Neural progenitor cell (in vitro differentiated cells): ENCODE results near the gene KIF26B.

Experiments
- EZH2 ChIP-seq: fragments of 200-600 bp; sonication (generic); IDR thresholded peaks from 2 replicates; pipeline ENCODE4 v1.6.1; 2017; ENCODE audit warnings: antibody characterized with exemption, mild to moderate bottlenecking, moderate library complexity
- TF ChIP-seq, protein P1 (sequence below): fragments of 200-600 bp; sonication (generic); IDR thresholded peaks from 2 replicates; pipeline ENCODE4 v1.5.1; 2017; ENCODE audit warnings: antibody characterized with exemption, mild to moderate bottlenecking

DNA sequence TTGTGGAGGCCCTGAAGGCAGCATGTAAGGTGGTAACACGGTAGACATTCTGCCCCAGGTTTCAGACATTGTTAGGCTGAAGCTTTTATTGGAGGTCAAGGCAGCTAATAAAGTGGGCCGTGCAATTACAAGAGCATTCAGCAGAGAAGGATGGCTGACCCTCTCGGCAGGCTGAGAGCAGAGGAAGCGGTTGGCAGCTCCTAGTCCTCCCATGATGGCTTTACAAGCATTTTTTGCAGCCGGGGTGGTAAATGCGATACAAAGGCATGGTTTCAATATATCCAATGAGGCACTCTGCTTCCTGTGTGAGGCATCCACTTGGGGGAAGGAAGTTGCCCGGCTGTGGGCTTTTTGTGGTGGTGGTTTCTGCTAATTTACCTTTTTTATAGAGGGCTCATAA, 14.6 kb downstream of the KIF26B start:
- TF ChIP-seq, protein P1, sequence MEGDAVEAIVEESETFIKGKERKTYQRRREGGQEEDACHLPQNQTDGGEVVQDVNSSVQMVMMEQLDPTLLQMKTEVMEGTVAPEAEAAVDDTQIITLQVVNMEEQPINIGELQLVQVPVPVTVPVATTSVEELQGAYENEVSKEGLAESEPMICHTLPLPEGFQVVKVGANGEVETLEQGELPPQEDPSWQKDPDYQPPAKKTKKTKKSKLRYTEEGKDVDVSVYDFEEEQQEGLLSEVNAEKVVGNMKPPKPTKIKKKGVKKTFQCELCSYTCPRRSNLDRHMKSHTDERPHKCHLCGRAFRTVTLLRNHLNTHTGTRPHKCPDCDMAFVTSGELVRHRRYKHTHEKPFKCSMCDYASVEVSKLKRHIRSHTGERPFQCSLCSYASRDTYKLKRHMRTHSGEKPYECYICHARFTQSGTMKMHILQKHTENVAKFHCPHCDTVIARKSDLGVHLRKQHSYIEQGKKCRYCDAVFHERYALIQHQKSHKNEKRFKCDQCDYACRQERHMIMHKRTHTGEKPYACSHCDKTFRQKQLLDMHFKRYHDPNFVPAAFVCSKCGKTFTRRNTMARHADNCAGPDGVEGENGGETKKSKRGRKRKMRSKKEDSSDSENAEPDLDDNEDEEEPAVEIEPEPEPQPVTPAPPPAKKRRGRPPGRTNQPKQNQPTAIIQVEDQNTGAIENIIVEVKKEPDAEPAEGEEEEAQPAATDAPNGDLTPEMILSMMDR: no peak
- TF ChIP-seq EZH2: no peak
